RPMI8226 (cell line): Measurements from ENCODE around the gene FOXN1.
A peak's percentile ranks its signal among the peaks of the same experiment; 100 is the strongest.

Source experiments
- DNase-seq: peaks from one replicate; pipeline ENCODE4 v3.0.0-alpha.2; 2015

The FOXN1 gene

DNA sequence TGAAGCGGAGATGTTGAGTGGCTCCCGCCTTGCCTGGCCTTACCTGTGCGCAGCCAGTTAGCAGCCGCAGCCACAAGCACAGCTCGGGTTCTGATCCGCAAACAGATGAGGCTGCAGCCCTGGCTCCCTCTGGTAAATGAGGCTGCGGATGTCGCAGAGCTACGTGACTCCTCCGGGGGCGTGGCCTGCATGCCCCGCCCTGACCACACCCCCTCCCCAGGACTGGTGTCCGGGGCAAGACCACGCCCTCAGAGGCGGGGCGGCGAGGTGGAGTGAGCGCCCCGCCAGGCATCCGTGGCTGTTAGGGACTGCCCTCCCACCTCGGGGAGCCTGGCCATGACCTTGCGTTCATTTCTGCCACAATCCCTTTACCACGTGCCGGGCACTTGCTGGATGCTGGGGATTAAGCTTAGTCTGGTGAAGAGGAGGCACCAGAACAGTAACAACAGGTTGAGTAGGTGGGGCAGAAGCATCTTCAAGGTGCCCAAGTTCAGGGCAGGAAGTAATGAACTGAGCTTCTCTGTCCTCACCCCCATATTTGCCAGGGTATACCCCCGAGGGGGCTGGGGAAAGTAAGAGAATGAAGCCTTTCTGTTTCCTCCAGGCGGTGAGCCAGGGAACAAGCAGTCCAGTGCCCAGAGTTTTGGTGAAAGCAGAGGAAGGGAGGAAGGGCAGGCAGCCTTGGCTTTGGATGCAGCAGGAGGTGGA is 70.8 kb downstream of the FOXN1 start, which contains the start of gene ALDOC:
Gene ALDOC, minus strand, starts transcription at position 138 of the 708 bp plus-strand sequence. CDS start 1,363 bp downstream, outside the sequence.
- peak; percentile 100 for DNase-seq

GRCh38 chr17:28577466-28577824 is 71.3 kb downstream of the FOXN1 start:
- no peak for DNase-seq

GRCh38 chr17:28578246-28579195 is 72.4 kb downstream of the FOXN1 start:
- DNase-seq, result no peak

DNA sequence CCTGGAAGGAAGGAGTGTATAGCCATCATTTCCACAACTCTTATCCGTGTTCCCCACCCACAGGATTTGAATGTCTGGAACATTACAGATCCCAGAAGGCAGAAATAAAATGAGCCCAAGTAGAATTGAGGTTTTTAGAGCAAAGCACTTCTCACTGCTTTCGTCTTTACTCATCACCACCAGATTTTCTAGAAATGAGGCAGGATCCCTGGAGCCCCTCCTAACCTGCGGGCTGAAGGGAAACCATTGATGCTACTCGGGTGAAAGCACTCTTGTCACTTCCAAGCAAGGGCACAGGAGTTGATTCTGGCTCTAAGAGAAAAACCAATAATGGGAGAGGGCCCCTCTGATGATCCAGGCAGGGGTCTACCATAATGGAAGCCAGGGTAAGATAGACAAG is 73.4 kb downstream of the FOXN1 start:
- DNase-seq, result no peak

GRCh38 chr17:28580959-28581358 is 74.8 kb downstream of the FOXN1 start:
- DNase-seq, result no peak

DNA sequence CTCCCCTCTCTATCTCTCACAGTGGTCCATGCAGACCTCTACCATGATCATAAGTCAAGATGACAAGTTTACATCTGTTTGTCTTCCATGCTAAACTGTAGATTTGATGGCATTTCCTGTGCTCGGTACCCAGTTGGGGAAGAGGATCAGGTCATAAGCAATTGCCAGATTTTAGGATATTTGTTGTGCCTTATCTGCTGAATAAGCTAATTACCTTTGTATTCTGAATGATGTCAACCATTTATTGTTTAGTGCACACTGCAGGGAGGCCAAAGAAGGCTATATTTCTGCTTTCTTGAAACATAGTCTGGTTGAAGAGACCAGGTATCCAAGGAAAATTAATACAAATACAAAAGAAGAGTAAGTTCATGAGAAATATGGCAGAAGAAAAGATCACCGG is 76.4 kb downstream of the FOXN1 start:
- no peak for DNase-seq

DNA sequence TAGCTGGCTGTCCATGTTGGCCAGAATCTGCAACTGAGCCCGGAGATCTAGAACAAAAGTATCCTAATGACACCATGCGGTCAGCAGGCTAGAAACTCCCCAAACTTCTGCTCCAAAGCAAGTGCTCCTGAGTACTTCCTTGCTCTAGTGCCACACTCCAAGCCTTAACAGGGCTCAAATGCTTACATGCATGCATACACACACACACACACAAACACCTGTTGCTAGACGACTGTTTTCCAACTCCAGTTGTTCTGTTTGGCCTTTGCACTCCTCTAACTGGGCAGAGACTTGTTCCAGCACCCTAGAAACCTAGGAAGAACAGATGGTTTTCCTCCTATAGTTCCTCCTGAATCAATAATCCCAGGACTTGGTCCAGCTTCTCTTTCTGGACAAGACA is 78.3 kb downstream of the FOXN1 start:
- DNase-seq, result no peak

GRCh38 chr17:28585851-28586250 is 79.7 kb downstream of the FOXN1 start:
- DNase-seq, result no peak
